Amniotic stem cell (primary cell): Measurements from ENCODE around the gene CUX1.
"Not testable (repeated sequence)": the region's sequence is repeated elsewhere in the genome, so short reads cannot be mapped to it uniquely, and the experiment has no call there.

ENCODE experiments used
- DNase-seq: peaks from one replicate; lab custom pipeline; 2025; lab: John Stamatoyannopoulos, UW

The CUX1 gene

GRCh38 chr7:102046373-102047117, 229.1 kb downstream of the CUX1 start:
- no peak for DNase-seq

- no peak for DNase-seq
Observed at GRCh38 chr7:102047167-102047566, 229.7 kb downstream of the CUX1 start.

- no peak for DNase-seq
Observed at GRCh38 chr7:102049765-102050164, 232.3 kb downstream of the CUX1 start.

GRCh38 chr7:102050864-102051460, 233.5 kb downstream of the CUX1 start:
- no peak for DNase-seq

- not testable (repeated sequence) for DNase-seq
Observed at GRCh38 chr7:102051736-102052135, 234.3 kb downstream of the CUX1 start.

GRCh38 chr7:102054158-102054557, 236.7 kb downstream of the CUX1 start:
- no peak for DNase-seq

GRCh38 chr7:102055181-102055976, 238.0 kb downstream of the CUX1 start:
- no peak for DNase-seq

GRCh38 chr7:102059524-102059923, 242.1 kb downstream of the CUX1 start:
- DNase-seq = no peak

- no peak for DNase-seq
Observed at GRCh38 chr7:102061354-102061945, 244.0 kb downstream of the CUX1 start.

GRCh38 chr7:102061981-102062390, 244.6 kb downstream of the CUX1 start:
- DNase-seq = no peak

- no peak for DNase-seq
Observed at GRCh38 chr7:102063690-102064180, 246.3 kb downstream of the CUX1 start.

- DNase-seq = no peak
Observed at GRCh38 chr7:102064361-102065025, 247.1 kb downstream of the CUX1 start.

GRCh38 chr7:102065226-102065625, 247.8 kb downstream of the CUX1 start:
- DNase-seq = no peak

- DNase-seq = no peak
Observed at GRCh38 chr7:102066476-102066875, 249.1 kb downstream of the CUX1 start.

GRCh38 chr7:102068846-102069245, 251.4 kb downstream of the CUX1 start:
- no peak for DNase-seq

- no peak for DNase-seq
Observed at GRCh38 chr7:102069931-102070629, 252.7 kb downstream of the CUX1 start.

GRCh38 chr7:102072003-102072402, 254.6 kb downstream of the CUX1 start:
- DNase-seq = no peak

- no peak for DNase-seq
Observed at GRCh38 chr7:102072636-102073209, 255.3 kb downstream of the CUX1 start.

GRCh38 chr7:102073931-102074880, 256.8 kb downstream of the CUX1 start:
- DNase-seq = no peak

- no peak for DNase-seq
Observed at GRCh38 chr7:102075126-102075525, 257.7 kb downstream of the CUX1 start.
